Measurements from ENCODE around the gene FGF14.

- no peak for TF ChIP-seq CTCF (IDR thresholded peaks at IDR 0.05; ENCODE audit: low read depth, low read length)
- TF ChIP-seq EZH2phosphoT487 (IDR thresholded peaks at IDR 0.05; ENCODE audit: low read depth) = no peak
Observed at GRCh38 chr13:101977475-101977874, 424.4 kb downstream of the FGF14 start.
